HUES6 (cell line): ENCODE data around the gene DPH1.

Experiments
- H3K27ac ChIP-seq: 2 replicates; pipeline ENCODE4 v1.7.0; 2013; ENCODE audit warnings: low read depth, mild to moderate bottlenecking, low read length, inconsistent platforms
- H3K27me3 ChIP-seq: 2 replicates; pipeline ENCODE4 v1.6.1; 2013; ENCODE audit warnings: low read length; ENCODE audit not compliant: control insufficient read depth, insufficient read depth
- H3K36me3 ChIP-seq: 2 replicates; pipeline ENCODE4 v1.6.1; 2013; ENCODE audit warnings: low read length; ENCODE audit not compliant: control insufficient read depth, insufficient read depth
- H3K4me1 ChIP-seq: 2 replicates; pipeline ENCODE4 v1.6.1; 2013; ENCODE audit warnings: low read length; ENCODE audit not compliant: control insufficient read depth, insufficient read depth
- H3K4me3 ChIP-seq: 2 replicates; pipeline ENCODE4 v1.5.1; 2013; ENCODE audit warnings: low read depth, low read length
- H3K9ac ChIP-seq: one replicate; pipeline ENCODE4 v1.6.1; 2013; ENCODE audit warnings: mild to moderate bottlenecking, low read length
- H3K9me3 ChIP-seq: 2 replicates; pipeline ENCODE4 v1.6.1; 2013; ENCODE audit warnings: low read depth, low read length; ENCODE audit not compliant: control insufficient read depth, insufficient read depth

Gene DPH1

DNA sequence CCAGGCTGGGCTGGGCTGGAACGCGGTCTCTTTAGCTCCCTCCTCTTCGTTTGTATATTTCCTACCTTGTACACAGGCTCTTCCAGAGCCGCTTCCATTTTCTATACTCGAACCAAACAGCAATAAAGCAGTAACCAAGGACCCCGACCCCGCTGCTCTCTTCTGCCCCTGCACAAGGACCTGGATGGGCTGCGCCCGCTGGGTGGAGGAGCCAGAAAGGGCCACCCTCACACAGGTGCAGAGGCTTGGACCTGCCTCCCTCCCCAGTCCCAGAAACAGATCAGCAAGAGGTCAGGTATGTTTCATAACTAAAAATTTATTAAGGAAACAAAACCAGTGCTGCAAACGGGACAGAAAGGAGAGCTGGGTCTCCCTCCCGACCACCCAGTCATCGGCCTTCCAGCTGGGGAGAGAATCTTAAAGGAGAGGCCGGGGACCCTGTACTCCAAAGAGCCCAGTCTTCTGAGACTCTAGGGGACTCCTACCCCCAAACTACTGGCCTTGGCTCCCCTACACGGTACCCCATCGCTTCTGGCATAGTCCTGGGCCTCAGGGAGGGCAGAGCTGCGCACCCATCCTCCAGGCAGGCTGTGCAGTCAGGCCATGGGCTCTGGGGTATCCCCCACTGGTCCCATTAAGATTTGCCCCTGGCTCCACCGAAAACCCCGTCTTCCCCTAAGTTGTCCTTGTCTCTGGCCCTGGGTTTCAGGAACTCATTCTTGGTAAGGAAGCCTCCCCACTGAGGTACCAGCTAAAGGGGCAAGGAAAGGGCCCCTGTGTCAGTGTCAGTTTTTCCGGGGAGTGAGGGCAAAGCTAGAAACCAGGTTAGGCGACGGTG, 29.8 kb downstream of the DPH1 start:
- Histone ChIP-seq H3K4me3 (no peak overlapping the region), H3K4me1 (peaks cover 34% of the 10 kb centered on the region; the same call in 1 of the 2 replicates), H3K9me3 (no peaks in the 10 kb centered on the region), H3K27me3 (peaks cover 58% of the 10 kb centered on the region), H3K9ac (no peak overlapping the region), H3K36me3 (peaks cover 13% of the 10 kb centered on the region), H3K27ac (no peak overlapping the region)

DNA sequence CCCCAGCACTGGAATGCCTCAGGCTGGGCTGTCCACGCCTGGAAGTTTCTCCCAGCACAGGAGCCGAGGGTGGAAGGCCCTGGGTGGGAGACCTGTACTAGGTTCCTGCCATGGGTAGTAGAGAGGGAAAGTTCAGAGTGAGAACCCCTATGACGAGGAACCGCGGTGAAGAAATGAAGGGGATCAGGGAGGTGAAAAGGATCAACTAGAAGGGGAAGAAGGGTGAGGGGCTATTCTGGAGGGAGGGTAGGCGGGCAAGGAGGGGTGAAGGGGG, 30.4 kb downstream of the DPH1 start:
- peaks cover 53% of the 10 kb centered on the region for H3K27me3 ChIP-seq
- no peaks in the 10 kb centered on the region for H3K9me3 ChIP-seq
- H3K4me1 ChIP-seq: peaks cover 39% of the 10 kb centered on the region; the same call in 1 of the 2 replicates
- no peak overlapping the region for H3K9ac ChIP-seq
- no peak overlapping the region for H3K4me3 ChIP-seq
- peaks cover 14% of the 10 kb centered on the region for H3K36me3 ChIP-seq
- H3K27ac ChIP-seq: no peak overlapping the region

DNA sequence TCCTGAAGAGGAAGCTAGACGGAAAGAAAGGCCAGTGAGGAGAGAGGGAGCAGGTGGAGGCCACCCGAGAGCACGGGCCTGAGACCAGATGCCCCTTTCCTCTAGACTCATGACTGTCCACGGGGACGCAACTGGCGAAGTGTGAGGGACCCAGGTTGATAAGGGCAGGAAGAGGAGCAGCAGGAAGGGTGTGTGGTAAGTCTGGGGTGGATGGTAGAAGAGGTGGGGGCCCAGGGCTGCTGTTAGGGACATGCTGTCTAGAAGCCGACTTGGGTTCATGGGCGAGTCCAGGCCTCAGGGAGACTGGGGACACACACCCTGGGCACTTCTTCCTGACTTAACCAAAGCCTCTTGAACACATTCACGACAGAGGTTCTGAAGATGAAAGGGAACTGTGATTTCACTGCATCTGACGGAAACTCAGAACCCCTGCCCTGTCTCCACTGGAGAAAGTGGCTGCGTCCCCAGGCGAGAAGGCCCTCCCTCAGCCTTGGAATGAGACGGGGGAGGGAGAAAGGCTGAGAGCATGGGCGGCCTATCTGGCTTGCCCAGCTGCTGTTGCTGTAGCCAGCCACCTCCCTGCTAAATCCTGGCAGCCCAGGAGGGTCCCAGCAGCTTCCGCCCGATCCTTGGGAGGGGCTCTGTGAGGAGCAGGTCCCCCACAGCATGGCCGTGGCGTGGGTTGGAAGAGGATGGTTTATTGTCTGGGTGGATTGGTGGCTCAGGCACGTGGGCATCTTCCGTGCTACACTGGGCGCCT, 30.9 kb downstream of the DPH1 start:
- Histone ChIP-seq H3K27me3 (peaks cover 48% of the 10 kb centered on the region), H3K4me1 (peaks cover 41% of the 10 kb centered on the region; the same call in 1 of the 2 replicates), H3K9ac (no peak overlapping the region), H3K27ac (no peak overlapping the region), H3K36me3 (peaks cover 15% of the 10 kb centered on the region), H3K4me3 (no peak overlapping the region), H3K9me3 (no peaks in the 10 kb centered on the region)

DNA sequence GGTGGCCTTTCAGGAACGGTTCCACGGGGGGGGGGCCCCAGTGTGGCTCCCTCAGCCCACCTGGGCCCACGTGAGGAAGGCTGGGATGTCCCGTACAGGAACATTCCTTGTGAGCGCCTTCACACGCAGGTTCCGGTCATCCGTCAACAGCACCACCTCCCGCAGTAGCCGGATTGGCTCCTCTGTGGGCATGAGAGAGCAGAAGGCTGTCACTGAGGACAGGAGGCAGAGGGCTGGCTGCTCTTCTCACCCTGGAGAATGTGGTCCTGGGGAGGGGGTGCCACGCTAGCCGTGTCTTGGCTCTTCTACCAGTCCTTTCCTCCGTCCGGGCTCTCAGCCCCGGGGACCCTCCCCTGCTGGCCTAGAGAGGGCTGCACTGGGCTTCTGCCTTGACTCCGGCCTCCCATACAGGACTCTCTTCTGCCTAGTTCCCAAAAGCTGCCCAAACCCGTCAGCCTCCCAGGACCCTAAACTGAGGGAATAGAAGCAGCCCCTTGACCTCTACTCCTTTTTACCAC, 31.5 kb downstream of the DPH1 start:
- Histone ChIP-seq H3K9ac (no peak overlapping the region), H3K27me3 (peaks cover 42% of the 10 kb centered on the region), H3K4me1 (peaks cover 36% of the 10 kb centered on the region; the same call in 1 of the 2 replicates), H3K4me3 (no peak overlapping the region), H3K27ac (no peak overlapping the region), H3K36me3 (peaks cover 19% of the 10 kb centered on the region), H3K9me3 (no peaks in the 10 kb centered on the region)

DNA sequence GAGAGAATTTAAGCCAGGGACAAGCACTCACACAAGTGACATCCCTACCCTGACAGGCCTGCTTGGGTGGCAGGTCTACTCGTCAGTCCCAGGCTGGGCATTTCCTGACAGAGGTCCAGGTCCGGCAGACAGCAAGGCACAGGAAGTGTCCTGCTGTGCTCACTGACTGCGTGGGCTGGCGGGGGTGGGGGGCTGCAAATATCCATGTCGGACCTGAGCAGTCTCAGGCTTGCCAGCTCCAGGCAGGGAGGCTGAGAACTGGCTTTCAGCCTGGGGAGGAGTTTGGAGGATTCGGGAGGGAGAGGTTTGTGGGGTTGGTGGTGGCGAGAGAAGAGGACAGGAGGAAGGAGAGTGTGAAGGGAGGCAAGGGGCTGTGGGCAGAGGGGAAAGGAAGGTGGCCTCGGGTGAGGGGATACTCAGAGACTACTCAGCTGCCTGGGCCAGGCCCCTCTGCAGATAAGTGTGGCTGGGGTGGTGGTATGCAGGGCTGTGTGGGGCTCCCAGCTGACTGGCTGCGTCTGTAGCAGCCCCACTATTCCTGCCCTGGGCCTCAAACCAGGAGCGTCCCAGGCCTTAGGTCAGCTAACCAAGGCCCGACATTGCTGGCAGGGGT, 32.7 kb downstream of the DPH1 start:
- Histone ChIP-seq H3K4me3 (no peak overlapping the region; the same call in 1 of the 2 replicates), H3K27ac (no peak overlapping the region; the same call in 1 of the 2 replicates), H3K27me3 (peaks cover 30% of the 10 kb centered on the region), H3K36me3 (peaks cover 23% of the 10 kb centered on the region), H3K4me1 (peaks cover 45% of the 10 kb centered on the region; the same call in 1 of the 2 replicates), H3K9ac (peak overlapping the region; percentile 21), H3K9me3 (no peaks in the 10 kb centered on the region)

DNA sequence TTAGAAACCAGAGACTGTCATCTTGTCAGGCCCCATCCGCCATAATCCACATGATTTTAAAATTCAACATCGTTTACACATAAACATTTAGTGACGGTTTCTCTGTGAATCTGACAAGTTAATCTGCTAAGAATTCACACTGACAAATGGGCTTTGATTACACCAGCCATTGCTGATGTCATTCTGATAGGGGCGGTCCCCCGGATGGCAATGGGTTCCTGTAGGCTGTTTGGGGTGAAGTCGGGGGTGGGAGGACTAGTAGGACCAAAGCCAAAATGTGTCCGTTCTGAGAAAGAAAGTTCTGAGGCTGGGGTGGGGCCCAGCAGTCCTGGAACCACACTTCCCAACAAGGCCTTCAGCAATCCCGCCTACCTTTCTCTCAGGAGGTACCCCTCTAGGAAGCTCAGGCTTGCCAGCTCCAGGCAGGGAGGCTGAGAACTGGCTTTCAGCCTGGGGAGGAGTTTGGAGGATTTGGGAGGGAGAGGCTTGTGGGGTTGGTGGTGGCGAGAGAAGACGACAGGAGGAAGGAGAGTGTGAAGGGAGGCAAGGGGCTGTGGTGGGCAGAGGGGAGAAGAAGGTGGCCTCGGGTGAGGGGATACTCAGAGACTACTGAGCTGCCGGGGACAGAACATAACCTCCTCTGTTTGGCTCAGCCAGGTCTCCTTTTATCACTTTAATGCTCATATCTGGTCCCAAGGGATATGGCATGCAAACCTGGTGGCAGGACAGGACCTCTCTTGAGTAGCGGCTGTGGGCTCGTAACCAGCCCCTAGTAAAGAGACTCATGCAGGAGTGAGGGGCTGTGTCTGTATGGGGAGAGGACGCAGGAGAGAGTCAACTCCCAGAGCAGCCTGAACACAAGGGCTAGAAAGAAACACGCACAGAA, 33.6 kb downstream of the DPH1 start:
- no peaks in the 10 kb centered on the region for H3K9me3 ChIP-seq
- H3K27ac ChIP-seq: no peak overlapping the region; the same call in 1 of the 2 replicates
- H3K36me3 ChIP-seq: peaks cover 24% of the 10 kb centered on the region
- H3K27me3 ChIP-seq: peaks cover 22% of the 10 kb centered on the region
- peaks cover 53% of the 10 kb centered on the region; the same call in 1 of the 2 replicates for H3K4me1 ChIP-seq
- H3K9ac ChIP-seq: peak overlapping the region; percentile 21
- no peak overlapping the region for H3K4me3 ChIP-seq

DNA sequence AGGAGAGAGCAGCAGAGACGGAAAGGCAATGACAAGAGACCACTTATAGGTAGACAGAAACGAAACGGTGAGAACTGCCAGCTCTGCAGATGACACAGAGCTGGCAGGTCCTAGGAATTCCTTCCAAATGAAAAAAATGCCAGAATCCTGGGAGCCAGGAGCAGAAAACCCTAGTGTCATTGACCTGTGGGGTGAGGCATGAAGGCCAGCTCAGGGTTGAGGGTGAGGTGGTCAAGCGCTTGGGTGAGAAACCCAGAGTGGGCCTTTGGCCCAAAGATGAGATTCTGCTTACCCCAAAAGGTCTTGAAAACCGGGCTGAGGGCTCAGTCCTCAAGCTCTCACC, 34.2 kb downstream of the DPH1 start:
- no peak overlapping the region for H3K27ac ChIP-seq
- H3K9ac ChIP-seq: no peak overlapping the region
- no peak overlapping the region for H3K4me3 ChIP-seq
- peaks cover 56% of the 10 kb centered on the region; the same call in 1 of the 2 replicates for H3K4me1 ChIP-seq
- H3K9me3 ChIP-seq: no peaks in the 10 kb centered on the region
- H3K36me3 ChIP-seq: peaks cover 24% of the 10 kb centered on the region
- H3K27me3 ChIP-seq: peaks cover 16% of the 10 kb centered on the region

DNA sequence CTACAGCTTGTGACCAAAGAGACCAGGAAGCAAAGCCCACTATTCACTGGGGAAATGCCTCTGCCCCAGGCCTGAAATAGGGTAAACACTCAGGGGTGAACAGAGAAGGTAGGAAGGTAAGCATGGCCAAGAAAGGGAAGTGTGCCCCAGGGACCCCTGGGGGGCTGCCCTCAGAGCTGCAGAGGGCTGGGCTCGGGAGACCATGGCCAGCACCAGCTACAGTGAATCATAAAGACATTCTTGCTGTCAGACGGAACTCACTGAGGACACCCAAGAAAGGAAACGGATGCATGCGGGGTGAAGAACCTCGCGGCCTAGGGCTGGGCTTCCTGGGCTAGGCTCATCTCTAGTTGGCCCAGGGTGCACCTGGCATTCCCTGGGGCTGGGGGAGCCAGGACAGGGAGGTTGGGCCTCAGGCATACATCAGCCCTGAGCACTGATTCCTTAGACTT, 34.6 kb downstream of the DPH1 start:
- peaks cover 12% of the 10 kb centered on the region for H3K27me3 ChIP-seq
- H3K27ac ChIP-seq: no peak overlapping the region
- no peak overlapping the region for H3K4me3 ChIP-seq
- no peak overlapping the region for H3K9ac ChIP-seq
- H3K36me3 ChIP-seq: peaks cover 24% of the 10 kb centered on the region
- H3K4me1 ChIP-seq: peaks cover 53% of the 10 kb centered on the region; the same call in 1 of the 2 replicates
- no peaks in the 10 kb centered on the region for H3K9me3 ChIP-seq

DNA sequence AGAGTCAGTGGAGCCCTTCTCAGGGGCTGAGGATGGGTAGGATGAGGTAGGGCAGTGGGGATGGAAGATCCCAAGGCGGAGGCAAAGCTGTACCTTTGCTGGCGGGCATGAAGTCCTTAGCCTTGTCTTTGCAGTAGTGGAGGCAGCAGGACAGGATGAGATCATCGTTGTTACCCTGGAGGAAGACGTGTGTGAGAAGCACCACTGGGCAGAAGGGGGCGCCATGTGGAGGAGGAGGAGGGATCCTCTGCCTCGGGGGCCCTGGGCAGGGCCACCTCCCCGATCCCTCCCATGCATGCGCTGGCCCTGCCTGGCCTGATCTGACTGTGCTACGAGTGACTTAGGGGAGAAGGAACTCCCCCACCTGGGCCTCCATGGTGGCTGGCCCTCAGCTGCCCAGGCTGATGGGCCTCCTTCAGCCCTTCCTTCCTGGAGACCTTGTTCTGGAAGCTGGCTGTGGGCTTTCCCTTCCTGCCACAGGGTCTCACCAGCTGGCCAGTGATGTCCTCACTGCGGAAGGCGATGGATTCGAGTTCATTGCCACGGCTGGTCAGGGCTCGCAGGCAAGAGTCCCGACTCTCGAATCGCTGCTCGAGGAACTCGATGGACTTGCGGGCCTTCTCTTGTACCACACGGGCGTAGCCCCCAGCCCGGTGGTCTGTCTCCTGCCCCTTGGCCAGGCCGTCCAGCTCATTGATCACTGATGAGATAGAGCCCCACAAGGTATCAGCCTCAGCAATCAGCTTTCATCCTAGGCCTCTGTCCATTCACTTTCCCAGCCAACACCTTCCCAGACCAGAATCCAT, 35.2 kb downstream of the DPH1 start:
- no peak overlapping the region for H3K9ac ChIP-seq
- H3K9me3 ChIP-seq: no peaks in the 10 kb centered on the region
- peaks cover 53% of the 10 kb centered on the region; the same call in 1 of the 2 replicates for H3K4me1 ChIP-seq
- no peak overlapping the region for H3K27ac ChIP-seq
- peaks cover 6% of the 10 kb centered on the region; the same call in 1 of the 2 replicates for H3K27me3 ChIP-seq
- peaks cover 24% of the 10 kb centered on the region for H3K36me3 ChIP-seq
- no peak overlapping the region for H3K4me3 ChIP-seq
